IMR-90 (cell line): ENCODE measurements around the gene SVIL.
"Not testable (repeated sequence)": the region's sequence is repeated elsewhere in the genome, so short reads cannot be mapped to it uniquely, and the experiment has no call there.

Source experiments
- BHLHE40 ChIP-seq: fragments of 150-350 bp; IDR thresholded peaks from 2 replicates; pipeline ENCODE4 v1.6.1; 2016; ENCODE audit warnings: mild to moderate bottlenecking, low read depth, low read length
- CEBPB ChIP-seq: IDR thresholded peaks from 2 replicates; pipeline ENCODE4 v1.6.1; 2012; ENCODE audit warnings: low read depth, low read length, improper control_type of control experiment
- CHD1 ChIP-seq: IDR thresholded peaks from 2 replicates; pipeline ENCODE4 v1.6.1; 2012; ENCODE audit warnings: low read depth, low read length, improper control_type of control experiment
- FOS ChIP-seq: fragments of 150-350 bp; IDR thresholded peaks from 2 replicates; pipeline ENCODE4 v1.6.1; 2016; ENCODE audit warnings: low read depth, low read length
- MAZ ChIP-seq: IDR thresholded peaks from 2 replicates; pipeline ENCODE4 v1.6.1; 2012; ENCODE audit warnings: low read depth, mild to moderate bottlenecking, low read length, improper control_type of control experiment, moderate library complexity, borderline replicate concordance
- NFE2L2 ChIP-seq: fragments of 150-350 bp; IDR thresholded peaks from 2 replicates; pipeline ENCODE4 v1.6.1; 2016; ENCODE audit warnings: low read depth, mild to moderate bottlenecking, low read length
- POLR2A ChIP-seq: IDR thresholded peaks from 2 replicates; pipeline ENCODE4 v1.6.1; 2012; ENCODE audit warnings: mild to moderate bottlenecking, low read depth, low read length
- RAD21 ChIP-seq: IDR thresholded peaks from 2 replicates; pipeline ENCODE4 v1.6.1; 2012; ENCODE audit warnings: low read length, improper control_type of control experiment
- RCOR1 ChIP-seq: IDR thresholded peaks from 2 replicates; pipeline ENCODE4 v1.6.1; 2012; ENCODE audit warnings: mild to moderate bottlenecking, low read length, improper control_type of control experiment; ENCODE audit not compliant: insufficient replicate concordance
- RFX5 ChIP-seq: IDR thresholded peaks from 2 replicates; pipeline ENCODE4 v1.8.0; 2012; ENCODE audit warnings: low read depth, mild to moderate bottlenecking, low read length, moderate library complexity
- SMC3 ChIP-seq: fragments of 150-350 bp; IDR thresholded peaks from 2 replicates; pipeline ENCODE4 v1.6.1; 2016; ENCODE audit warnings: low read depth, mild to moderate bottlenecking, antibody characterized with exemption, low read length, moderate library complexity
- TF ChIP-seq, protein P1 (sequence below): conservative IDR thresholded peaks from 2 replicates; pipeline ENCODE4 v1.5.1; 2012; ENCODE audit warnings: mild to moderate bottlenecking, low read depth, low read length, improper control_type of control experiment
- TF ChIP-seq, protein P2 (sequence below): fragments of 150-350 bp; IDR thresholded peaks from 2 replicates; pipeline ENCODE4 v1.6.1; 2017; ENCODE audit warnings: mild to moderate bottlenecking, antibody characterized with exemption, low read length, low read depth

DNA sequence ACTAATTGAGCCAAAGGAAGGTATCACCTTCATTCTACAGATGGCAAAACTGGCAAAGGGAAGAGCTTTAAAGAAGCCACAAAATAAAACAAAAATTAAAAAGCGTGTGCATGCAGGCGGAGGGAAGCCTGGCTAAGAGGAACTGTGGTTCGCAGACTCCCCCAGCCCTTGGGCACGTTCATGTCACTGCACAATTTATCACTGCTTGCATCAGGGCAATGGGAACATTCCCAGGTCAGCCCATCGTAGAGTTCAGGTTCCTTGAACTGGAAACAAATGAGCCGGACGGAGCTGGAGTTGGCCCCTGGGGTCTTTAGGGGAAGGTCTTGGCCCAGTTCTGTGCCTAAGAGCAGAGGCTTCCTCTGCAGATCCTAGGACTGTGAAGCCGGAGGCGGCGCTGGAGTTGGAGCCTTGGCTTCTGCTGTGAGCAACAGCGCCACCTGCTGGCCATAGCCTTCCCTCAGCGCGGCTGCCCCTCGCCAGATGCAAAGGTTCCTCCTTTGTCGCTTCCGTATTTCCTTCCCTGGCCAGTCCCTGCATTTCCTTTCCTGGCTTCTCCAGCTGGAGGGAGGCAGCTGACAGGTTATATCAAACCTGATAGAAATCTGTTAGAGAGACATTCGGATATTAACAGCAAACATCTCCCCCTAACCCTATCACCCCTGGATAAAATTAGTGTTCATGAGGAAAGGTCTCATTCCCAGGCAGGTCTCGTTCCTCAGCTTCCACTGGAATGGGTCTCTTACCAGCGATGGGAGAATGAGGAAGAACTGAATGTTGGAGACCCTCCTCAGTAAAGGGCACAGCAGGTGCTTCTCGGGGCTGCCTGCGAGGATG lies 185.8 kb downstream of the SVIL start:
- TF ChIP-seq POLR2A, RFX5, BHLHE40, CEBPB, FOS, RCOR1, MAZ, CHD1, NFE2L2: not testable (repeated sequence)
- TF ChIP-seq, protein P1, sequence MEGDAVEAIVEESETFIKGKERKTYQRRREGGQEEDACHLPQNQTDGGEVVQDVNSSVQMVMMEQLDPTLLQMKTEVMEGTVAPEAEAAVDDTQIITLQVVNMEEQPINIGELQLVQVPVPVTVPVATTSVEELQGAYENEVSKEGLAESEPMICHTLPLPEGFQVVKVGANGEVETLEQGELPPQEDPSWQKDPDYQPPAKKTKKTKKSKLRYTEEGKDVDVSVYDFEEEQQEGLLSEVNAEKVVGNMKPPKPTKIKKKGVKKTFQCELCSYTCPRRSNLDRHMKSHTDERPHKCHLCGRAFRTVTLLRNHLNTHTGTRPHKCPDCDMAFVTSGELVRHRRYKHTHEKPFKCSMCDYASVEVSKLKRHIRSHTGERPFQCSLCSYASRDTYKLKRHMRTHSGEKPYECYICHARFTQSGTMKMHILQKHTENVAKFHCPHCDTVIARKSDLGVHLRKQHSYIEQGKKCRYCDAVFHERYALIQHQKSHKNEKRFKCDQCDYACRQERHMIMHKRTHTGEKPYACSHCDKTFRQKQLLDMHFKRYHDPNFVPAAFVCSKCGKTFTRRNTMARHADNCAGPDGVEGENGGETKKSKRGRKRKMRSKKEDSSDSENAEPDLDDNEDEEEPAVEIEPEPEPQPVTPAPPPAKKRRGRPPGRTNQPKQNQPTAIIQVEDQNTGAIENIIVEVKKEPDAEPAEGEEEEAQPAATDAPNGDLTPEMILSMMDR: peak; percentile 52
- peak; percentile 58 for TF ChIP-seq RAD21
- peak; percentile 39 for TF ChIP-seq SMC3
- TF ChIP-seq, protein P2, sequence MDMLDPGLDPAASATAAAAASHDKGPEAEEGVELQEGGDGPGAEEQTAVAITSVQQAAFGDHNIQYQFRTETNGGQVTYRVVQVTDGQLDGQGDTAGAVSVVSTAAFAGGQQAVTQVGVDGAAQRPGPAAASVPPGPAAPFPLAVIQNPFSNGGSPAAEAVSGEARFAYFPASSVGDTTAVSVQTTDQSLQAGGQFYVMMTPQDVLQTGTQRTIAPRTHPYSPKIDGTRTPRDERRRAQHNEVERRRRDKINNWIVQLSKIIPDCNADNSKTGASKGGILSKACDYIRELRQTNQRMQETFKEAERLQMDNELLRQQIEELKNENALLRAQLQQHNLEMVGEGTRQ: not testable (repeated sequence)
